Activated naive CD4-positive, alpha-beta T cell treated with anti-CD3 and anti-CD28 coated beads, Interleukin-2, amount 50 U/mL, for 16 hours (primary cell): Measurements from ENCODE around the gene MAFF.

ENCODE experiments used
- DNase-seq: peaks from one replicate; pipeline ENCODE4 v3.0.0-alpha.2; 2020

MAFF gene

DNA sequence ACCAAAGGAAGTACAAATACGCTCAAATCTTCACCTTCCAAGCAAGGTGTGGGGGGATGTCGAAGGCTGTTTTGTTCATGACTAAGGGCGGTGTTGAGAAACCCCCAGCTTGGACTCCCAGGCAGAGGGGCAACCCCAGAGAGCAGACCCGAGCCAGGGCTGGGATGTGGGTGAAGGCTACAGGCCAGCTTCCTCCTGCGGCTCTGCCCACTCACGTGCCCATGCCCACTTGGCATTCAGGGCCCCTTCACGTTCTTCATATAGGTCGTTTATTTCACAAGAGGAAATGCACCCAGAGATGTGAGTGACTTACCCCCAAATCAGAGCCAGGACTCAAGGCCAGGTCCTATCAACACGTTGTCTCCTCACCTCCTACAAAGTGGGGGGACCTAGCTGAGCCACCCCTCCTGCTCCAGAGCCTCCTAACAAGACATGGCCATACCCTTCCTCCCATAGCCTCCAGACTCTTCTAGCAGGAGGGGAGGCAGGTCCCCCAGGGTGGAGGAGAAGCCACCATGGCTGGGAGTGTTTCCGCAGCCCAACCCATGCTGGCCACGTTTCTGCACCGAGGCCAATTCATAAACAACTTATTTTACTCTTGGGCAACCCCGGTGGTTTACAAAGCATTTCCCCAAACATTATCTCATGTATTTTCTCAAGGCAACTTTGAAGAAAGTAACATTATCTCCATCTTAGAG lies 49.0 kb downstream of the MAFF start:
- DNase-seq: no peak

- DNase-seq: no peak
Measured at GRCh38 chr22:38251341-38251692, 49.5 kb downstream of the MAFF start.

- DNase-seq: no peak
Measured at GRCh38 chr22:38255697-38256096, 53.9 kb downstream of the MAFF start.

GRCh38 chr22:38257181-38257580 lies 55.4 kb downstream of the MAFF start:
- no peak for DNase-seq

DNA sequence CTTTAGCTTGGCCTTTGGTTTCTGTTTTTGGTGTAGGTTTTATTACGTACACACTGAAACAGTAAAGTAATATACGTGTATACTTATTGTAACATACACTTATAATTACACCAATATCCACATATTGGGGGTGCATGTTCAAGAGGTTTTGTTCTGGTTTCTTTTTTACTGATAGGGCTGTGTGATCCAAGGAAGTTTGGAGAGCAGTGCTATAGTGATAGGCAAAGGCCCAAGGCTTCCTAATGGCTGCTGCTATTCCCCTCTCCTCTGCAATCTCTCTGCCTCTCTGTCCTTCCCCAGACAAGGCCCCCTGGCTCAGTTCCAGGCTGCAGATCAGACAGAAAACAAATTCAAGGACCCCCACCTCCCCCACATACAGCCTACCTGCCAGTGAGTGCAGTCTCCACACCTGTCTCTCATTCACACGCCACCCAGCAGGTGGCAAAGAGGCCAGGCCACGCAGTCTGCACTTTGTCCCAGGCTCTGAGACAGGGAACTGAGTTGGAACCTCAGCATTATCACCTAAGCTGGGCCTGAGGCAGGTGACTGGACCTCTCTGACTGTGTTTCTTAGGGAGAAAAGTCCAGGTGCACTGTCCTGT lies 56.0 kb downstream of the MAFF start:
- DNase-seq: no peak

DNA sequence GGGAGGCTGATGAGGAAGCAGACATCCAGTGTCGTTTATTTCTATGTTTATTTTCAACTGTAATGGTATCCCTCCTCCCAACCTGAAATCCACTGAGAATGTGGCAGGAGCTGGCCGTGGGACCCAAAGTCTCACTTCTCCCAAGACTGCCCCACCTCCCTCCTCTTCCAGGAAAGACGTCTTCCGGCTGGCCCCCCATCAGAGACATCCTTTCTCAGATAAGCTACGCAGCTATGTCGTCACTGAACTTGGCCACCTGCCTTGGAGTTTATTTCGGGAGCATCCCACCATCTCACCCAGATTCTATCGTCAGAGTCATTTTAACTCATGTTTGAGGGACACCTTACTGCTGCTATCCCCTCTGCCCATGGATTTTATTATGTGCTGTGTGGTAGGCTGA lies 57.1 kb downstream of the MAFF start:
- DNase-seq: no peak

- no peak for DNase-seq
Measured at GRCh38 chr22:38259370-38259769, 57.6 kb downstream of the MAFF start.

- DNase-seq: no peak
Measured at GRCh38 chr22:38260761-38261681, 59.2 kb downstream of the MAFF start.

- DNase-seq: peak; percentile 30
Measured at GRCh38 chr22:38262051-38262795, 60.4 kb downstream of the MAFF start.

GRCh38 chr22:38264322-38264843 lies 62.6 kb downstream of the MAFF start:
- no peak for DNase-seq
